ENCODE results near the gene ANTXR1.

DNA sequence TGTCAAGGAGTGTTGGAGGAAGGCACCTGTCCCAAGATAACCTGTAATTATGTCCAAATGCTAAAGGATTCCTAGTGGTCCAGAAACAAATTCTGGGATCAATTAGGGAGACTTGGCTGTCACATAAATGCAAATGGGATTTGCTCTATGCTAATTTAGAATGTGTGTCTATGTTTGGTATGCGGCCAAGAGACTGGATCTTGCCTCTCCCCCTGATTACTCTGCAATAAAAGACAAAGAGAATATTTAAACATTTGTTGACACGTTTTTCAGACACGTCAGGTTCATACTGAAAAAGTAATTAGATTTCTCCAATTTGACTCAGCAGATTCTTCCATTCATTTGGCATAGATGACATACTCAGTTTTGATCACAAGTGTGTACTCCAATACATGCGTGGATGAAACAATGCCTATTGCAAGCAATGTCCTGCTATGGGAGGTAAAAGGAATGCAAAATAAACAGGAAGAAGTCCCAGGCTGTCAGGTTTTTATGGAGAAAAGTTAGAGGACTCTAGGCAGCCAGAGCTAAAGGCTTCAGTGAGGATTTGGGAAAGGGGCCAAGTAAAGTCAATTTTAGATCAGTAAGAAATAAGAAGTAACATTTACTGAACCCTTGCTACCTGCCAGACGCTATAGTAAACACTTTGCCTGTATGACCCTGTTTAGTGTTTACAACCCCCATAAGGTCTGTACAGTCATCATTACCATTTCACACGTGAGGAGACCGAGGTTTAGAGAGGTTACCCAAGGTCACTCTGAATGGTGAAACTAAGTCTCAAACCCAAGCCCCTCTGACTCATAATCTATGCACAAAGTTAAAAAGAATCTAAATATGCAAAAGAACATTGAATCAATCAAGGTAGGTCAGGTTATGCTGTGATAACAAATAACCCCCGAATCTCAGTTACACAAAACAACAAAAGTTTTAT lies 7.8 kb downstream of the ANTXR1 start:
- TF ChIP-seq EZH2phosphoT487 (IDR thresholded peaks at IDR 0.05; ENCODE audit: insufficient read depth, low read depth): no peak
- no peak for TF ChIP-seq EZH2 (IDR thresholded peaks at IDR 0.05; ENCODE audit: insufficient read depth, poor library complexity, severe bottlenecking)
